DND-41 (cell line): ENCODE data around the gene PITPNC1.
A peak's percentile ranks its signal among the peaks of the same experiment; 100 is the strongest.

Experiments used
- ATAC-seq: fragments of 200-7000 bp; cut with Tn5 transposase; 3 replicates; pipeline ENCODE4 v1.9.1; 2021; ENCODE audit warnings: low read depth; ENCODE audit not compliant: insufficient read depth
- DNase-seq: peaks from one replicate; pipeline ENCODE4 v3.0.0-alpha.2; 2020
- H2AFZ ChIP-seq: 2 replicates; pipeline ENCODE4 v1.6.0; 2012; ENCODE audit warnings: low read depth, low read length
- H3K27ac ChIP-seq: 2 replicates; pipeline ENCODE4 v1.5.1; 2012; ENCODE audit warnings: low read length, inconsistent platforms
- H3K27me3 ChIP-seq: fragments of 200-600 bp; sonication (generic); 2 replicates; pipeline ENCODE4 v1.6.0; 2012; ENCODE audit warnings: low read length, mild to moderate bottlenecking, inconsistent platforms; ENCODE audit not compliant: insufficient read depth, poor library complexity
- H3K36me3 ChIP-seq: 2 replicates; pipeline ENCODE4 v1.5.1; 2012; ENCODE audit warnings: low read length, inconsistent platforms; ENCODE audit not compliant: insufficient read depth
- H3K4me1 ChIP-seq: 2 replicates; pipeline ENCODE4 v1.5.1; 2012; ENCODE audit warnings: mild to moderate bottlenecking, low read length; ENCODE audit not compliant: insufficient read depth
- H3K4me2 ChIP-seq: 2 replicates; pipeline ENCODE4 v1.6.0; 2012; ENCODE audit warnings: mild to moderate bottlenecking, moderate library complexity, low read length, inconsistent platforms; ENCODE audit not compliant: insufficient read depth
- H3K4me3 ChIP-seq, 2 experiments: fragments of 200-600 bp in 1 of 2; shearing (Covaris generic) in 1 of 2; 2 replicates each; pipeline ENCODE4 v1.5.1; 2012 to 2016; ENCODE audit warnings: inconsistent platforms in 2 of 2, low read length in 2 of 2, mild to moderate bottlenecking in 2 of 2, low read depth in 1 of 2, moderate library complexity in 1 of 2
- H3K79me2 ChIP-seq: 2 replicates; pipeline ENCODE4 v1.6.0; 2012; ENCODE audit warnings: low read length, inconsistent platforms; ENCODE audit not compliant: insufficient read depth
- H3K9ac ChIP-seq: 2 replicates; pipeline ENCODE4 v1.6.0; 2012; ENCODE audit warnings: low read depth, mild to moderate bottlenecking, inconsistent platforms, low read length, moderate library complexity
- H3K9me3 ChIP-seq: 2 replicates; pipeline ENCODE4 v1.5.1; 2012; ENCODE audit warnings: low read length, moderate library complexity, mild to moderate bottlenecking, inconsistent platforms; ENCODE audit not compliant: insufficient read depth, severe bottlenecking
- H4K20me1 ChIP-seq: 2 replicates; pipeline ENCODE4 v1.6.0; 2012; ENCODE audit warnings: low read length; ENCODE audit not compliant: insufficient read depth
- EZH2 ChIP-seq: IDR thresholded peaks from 3 replicates; pipeline ENCODE4 v1.6.1; 2012; ENCODE audit warnings: borderline replicate concordance, low read depth, mild to moderate bottlenecking, moderate library complexity, low read length, inconsistent platforms; ENCODE audit not compliant: severe bottlenecking
- TF ChIP-seq, protein P1 (sequence below): IDR thresholded peaks from 2 replicates; pipeline ENCODE4 v1.5.1; 2012; ENCODE audit warnings: borderline replicate concordance, low read length, moderate library complexity, mild to moderate bottlenecking; ENCODE audit not compliant: poor library complexity, severe bottlenecking; ENCODE audit errors: extremely low read depth

Gene PITPNC1

DNA sequence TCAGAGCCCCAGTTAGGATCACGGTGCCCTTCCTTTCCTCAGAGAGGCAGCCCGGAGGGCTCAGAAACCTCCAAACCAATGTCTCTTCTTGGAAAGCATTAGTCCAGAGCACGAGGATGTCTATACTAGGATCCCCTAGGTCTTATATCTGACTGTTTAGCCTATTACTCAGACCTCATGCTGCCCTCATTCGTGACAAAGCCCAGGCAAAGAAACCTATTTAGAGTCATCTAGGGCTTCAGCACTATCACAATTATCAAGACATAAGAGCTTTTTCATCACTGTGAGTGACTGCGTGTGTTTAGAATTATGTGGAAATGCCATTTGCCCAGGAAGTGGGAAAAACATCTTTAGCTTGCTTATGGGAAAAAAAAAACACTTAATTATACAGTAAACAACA, 180.8 kb downstream of the PITPNC1 start:
- Histone ChIP-seq H4K20me1 (no peaks in the 10 kb centered on the region), H3K9me3 (no peaks in the 10 kb centered on the region), H3K4me2 (no peak overlapping the region), H3K27ac (no peak overlapping the region), H3K36me3 (no peaks in the 10 kb centered on the region), H3K4me1 (no peaks in the 10 kb centered on the region), H3K27me3 (no peaks in the 10 kb centered on the region), H2AFZ (no peak overlapping the region), H3K9ac (no peak overlapping the region), H3K79me2 (no peaks in the 10 kb centered on the region), H3K4me3 (no peak overlapping the region)
- no peak for ATAC-seq
- no peak for DNase-seq
- no peak for TF ChIP-seq EZH2
- TF ChIP-seq, protein P1, sequence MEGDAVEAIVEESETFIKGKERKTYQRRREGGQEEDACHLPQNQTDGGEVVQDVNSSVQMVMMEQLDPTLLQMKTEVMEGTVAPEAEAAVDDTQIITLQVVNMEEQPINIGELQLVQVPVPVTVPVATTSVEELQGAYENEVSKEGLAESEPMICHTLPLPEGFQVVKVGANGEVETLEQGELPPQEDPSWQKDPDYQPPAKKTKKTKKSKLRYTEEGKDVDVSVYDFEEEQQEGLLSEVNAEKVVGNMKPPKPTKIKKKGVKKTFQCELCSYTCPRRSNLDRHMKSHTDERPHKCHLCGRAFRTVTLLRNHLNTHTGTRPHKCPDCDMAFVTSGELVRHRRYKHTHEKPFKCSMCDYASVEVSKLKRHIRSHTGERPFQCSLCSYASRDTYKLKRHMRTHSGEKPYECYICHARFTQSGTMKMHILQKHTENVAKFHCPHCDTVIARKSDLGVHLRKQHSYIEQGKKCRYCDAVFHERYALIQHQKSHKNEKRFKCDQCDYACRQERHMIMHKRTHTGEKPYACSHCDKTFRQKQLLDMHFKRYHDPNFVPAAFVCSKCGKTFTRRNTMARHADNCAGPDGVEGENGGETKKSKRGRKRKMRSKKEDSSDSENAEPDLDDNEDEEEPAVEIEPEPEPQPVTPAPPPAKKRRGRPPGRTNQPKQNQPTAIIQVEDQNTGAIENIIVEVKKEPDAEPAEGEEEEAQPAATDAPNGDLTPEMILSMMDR, result no peak

DNA sequence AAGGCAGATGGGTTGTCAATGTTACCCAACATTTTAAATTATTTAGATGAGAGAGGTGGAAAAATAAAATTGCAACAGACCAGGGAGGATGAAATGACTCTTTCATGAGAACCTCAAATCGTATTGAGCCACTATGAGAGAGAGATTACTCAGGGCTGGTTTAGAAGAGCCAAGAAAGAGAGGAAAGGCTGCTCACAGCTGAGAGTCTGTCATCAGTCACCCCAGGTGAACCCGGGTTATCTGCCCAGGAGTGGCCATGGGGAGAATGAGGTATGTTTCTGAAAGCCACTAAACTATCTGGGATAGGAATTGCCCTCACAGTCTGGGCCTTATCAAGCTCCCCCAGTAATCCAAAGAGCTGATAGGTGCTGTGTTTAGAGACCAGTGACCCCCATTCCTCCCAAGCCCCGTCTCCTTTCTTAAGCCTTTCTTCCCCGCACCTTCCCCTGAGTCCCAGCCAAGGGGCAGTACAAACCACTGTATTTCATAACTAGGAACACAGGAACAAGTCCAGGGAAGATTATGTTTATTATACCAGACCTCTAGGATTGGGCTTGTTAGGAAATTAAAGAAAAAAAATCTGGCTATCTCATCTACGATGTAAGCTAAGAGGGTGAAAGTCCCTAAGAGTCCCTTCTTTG, 181.8 kb downstream of the PITPNC1 start:
- H4K20me1 ChIP-seq, result no peaks in the 10 kb centered on the region
- H3K27me3 ChIP-seq, result no peaks in the 10 kb centered on the region
- no peak for DNase-seq
- no peak overlapping the region for H3K27ac ChIP-seq
- no peak overlapping the region for H3K9ac ChIP-seq
- no peak for ATAC-seq
- no peaks in the 10 kb centered on the region for H3K4me1 ChIP-seq
- no peak overlapping the region for H2AFZ ChIP-seq
- no peak overlapping the region for H3K4me3 ChIP-seq
- H3K4me2 ChIP-seq, result no peak overlapping the region
- TF ChIP-seq, protein P1, result no peak
- no peak for TF ChIP-seq EZH2
- no peaks in the 10 kb centered on the region for H3K9me3 ChIP-seq
- no peaks in the 10 kb centered on the region for H3K36me3 ChIP-seq
- no peaks in the 10 kb centered on the region for H3K79me2 ChIP-seq

DNA sequence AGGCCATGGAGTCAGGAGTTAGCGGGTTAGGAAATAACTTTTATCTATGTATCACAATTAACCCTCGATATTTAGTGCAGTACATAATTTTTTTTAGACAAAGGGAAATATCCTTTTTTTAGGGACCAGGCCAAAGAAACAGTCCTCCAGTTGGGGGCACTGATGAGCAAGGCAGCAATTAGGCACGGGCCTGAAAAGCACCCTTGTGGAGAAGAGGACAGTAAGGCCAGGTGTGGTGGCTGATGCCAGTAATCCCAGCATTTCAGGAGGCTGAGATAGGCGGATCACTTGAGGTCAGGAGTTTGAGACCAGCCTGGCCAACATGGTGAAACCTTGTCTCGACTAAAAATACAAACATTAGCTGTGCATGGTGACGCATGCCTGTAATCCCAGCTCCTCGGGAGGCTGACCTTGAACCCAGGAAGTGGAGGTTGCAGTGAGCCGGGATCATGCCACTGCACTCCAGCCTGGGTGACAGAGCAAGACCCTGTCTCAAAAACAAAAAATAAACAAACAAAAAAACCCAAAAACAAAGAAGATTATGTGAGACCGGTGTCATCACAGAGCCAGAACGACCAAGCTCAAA, 182.4 kb downstream of the PITPNC1 start:
- Histone ChIP-seq H3K4me3 (no peak overlapping the region), H3K4me2 (no peak overlapping the region), H2AFZ (no peak overlapping the region), H4K20me1 (no peaks in the 10 kb centered on the region), H3K27ac (no peak overlapping the region), H3K36me3 (no peaks in the 10 kb centered on the region), H3K9ac (no peak overlapping the region), H3K4me1 (no peaks in the 10 kb centered on the region), H3K9me3 (no peaks in the 10 kb centered on the region), H3K27me3 (no peaks in the 10 kb centered on the region), H3K79me2 (no peaks in the 10 kb centered on the region)
- DNase-seq (no peak), ATAC-seq (no peak)
- TF ChIP-seq, protein P1, result peak; percentile 29
- no peak for TF ChIP-seq EZH2

DNA sequence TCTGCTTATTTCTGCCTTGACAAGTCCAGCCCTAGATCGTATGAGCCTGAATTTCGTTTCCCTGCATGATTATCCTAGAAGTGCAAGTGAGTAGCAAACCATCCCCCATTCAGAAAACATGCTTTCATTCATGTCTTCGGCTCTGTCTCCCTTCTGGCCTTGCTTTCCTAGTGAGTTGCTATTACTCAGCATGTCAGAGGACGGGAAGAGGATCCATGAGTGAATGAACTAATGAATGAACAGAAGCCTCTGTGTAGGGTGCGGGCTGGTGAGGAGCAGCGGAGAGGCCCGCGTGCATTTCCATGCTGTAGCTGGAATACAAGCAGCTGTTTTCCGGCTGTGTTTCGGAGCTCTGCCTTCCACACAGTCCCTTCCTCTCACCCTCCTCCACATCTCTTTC, 184.9 kb downstream of the PITPNC1 start:
- no peaks in the 10 kb centered on the region for H3K79me2 ChIP-seq
- H3K4me3 ChIP-seq, result no peak overlapping the region
- H3K36me3 ChIP-seq, result no peaks in the 10 kb centered on the region

More for the DNA sequence above, 184.9 kb downstream of the PITPNC1 start:
- Histone ChIP-seq H2AFZ (no peak overlapping the region), H3K9me3 (no peaks in the 10 kb centered on the region), H3K27ac (no peak overlapping the region), H4K20me1 (no peaks in the 10 kb centered on the region), H3K4me1 (no peaks in the 10 kb centered on the region), H3K27me3 (no peaks in the 10 kb centered on the region), H3K4me2 (no peak overlapping the region), H3K9ac (no peak overlapping the region)
- ATAC-seq (no peak), DNase-seq (no peak)
- TF ChIP-seq EZH2, result no peak
- TF ChIP-seq, protein P1, result no peak
